GM12878 (cell line): Measurements from ENCODE around the gene UNC50. TPM values are rescaled to one million over a fixed set of nuclear protein-coding genes. Genes with fewer than 3 reads are reported as not detected.

Source experiments
- ATF2 ChIP-seq: IDR thresholded peaks from 2 replicates; pipeline ENCODE4 v1.6.1; 2012; ENCODE audit warnings: low read length, inconsistent platforms
- BCLAF1 ChIP-seq: fragments of 450-650 bp; IDR thresholded peaks from 2 replicates; pipeline ENCODE4 v1.6.1; 2017; ENCODE audit warnings: antibody characterized with exemption, mild to moderate bottlenecking, moderate library complexity
- ELK1 ChIP-seq: IDR thresholded peaks from 2 replicates; pipeline ENCODE4 v1.6.1; 2012; ENCODE audit warnings: low read depth, low read length, improper control_type of control experiment
- GATAD2B ChIP-seq: fragments of 450-650 bp; conservative IDR thresholded peaks from 2 replicates; pipeline ENCODE4 v1.6.1; 2017; ENCODE audit warnings: low read depth, mild to moderate bottlenecking, moderate library complexity
- NKRF ChIP-seq: fragments of 450-650 bp; conservative IDR thresholded peaks from 2 replicates; pipeline ENCODE4 v1.6.1; 2017; ENCODE audit warnings: mild to moderate bottlenecking, moderate library complexity
- RBBP5 ChIP-seq: fragments of 200-600 bp; sonication (generic); conservative IDR thresholded peaks from 2 replicates; pipeline ENCODE4 v1.6.1; 2016
- ZBTB40 ChIP-seq: fragments of 450-650 bp; IDR thresholded peaks from 2 replicates; pipeline ENCODE4 v1.6.1; 2016; ENCODE audit warnings: mild to moderate bottlenecking, moderate library complexity, borderline replicate concordance
- polyA plus RNA-seq, 11 experiments: library from polyadenylated mRNA; depleted of rRNA in 4 of 11; unstranded in 6 of 11; stranded (reverse) in 5 of 11; fragments of >200 nt; fragmentation: Nextera tagmentation in 4 of 11; fragmentation: Illumina TruSeq in 1 of 11; extraction: Ambion mirVana in 4 of 11; extraction: Trizol in 1 of 11; gene quantifications; 1 replicate in 1 of 11; 2 replicates in 10 of 11; pipeline versions ENCODE4 v1.2.1 to v1.2.3, GENCODE V29; 2011 to 2016; ENCODE audit warnings: inconsistent platforms in 2 of 11, missing spikeins in 2 of 11, low read depth in 1 of 11
- total RNA-seq, 4 experiments: library from RNA; depleted of rRNA in 3 of 4; stranded (reverse); fragments of >200 nt in 3 of 4; fragmentation: Illumina TruSeq in 1 of 4; extraction: Trizol in 1 of 4; gene quantifications; 2 replicates each; pipeline versions ENCODE4 v1.2.1 to v1.2.3, GENCODE V29; 2013 to 2021

Gene UNC50
- total and polyA plus RNA-seq, 10 of the 15 experiments (the other 5 are each of a cell fraction or from before 2014, with no cell fraction given) = 25.5 to 76.3 (median 37.8) TPM

GRCh38 chr2:98571796-98572195 is 36.6 kb upstream of the UNC50 start (continued):
- no peak for TF ChIP-seq NKRF
- TF ChIP-seq RBBP5 = no peak
- no peak for TF ChIP-seq BCLAF1
- TF ChIP-seq GATAD2B = no peak
- no peak for TF ChIP-seq ZBTB40
- TF ChIP-seq ELK1 = no peak
- TF ChIP-seq ATF2 = no peak
